Measurements from ENCODE around the gene VANGL2. TPM values are rescaled to one million over a fixed set of nuclear protein-coding genes. Genes with fewer than 3 reads are reported as not detected.

The VANGL2 gene
- total RNA-seq, 6 experiments from 2014 or later = not detected

- DNase-seq = no peak
- H3K9me3 Mint-ChIP-seq = no peaks in the 10 kb centered on the region
- no peaks in the 10 kb centered on the region for H3K27me3 Mint-ChIP-seq (ENCODE audit: insufficient read depth)
- no peaks in the 10 kb centered on the region for H3K36me3 Mint-ChIP-seq (ENCODE audit: low read depth)
- H3K4me1 Mint-ChIP-seq (ENCODE audit: low read depth) = no peaks in the 10 kb centered on the region
- no peak overlapping the region for H3K27ac Mint-ChIP-seq
- TF ChIP-seq CTCF (IDR thresholded peaks at IDR 0.05) = no peak
- H3K4me3 Mint-ChIP-seq = no peak overlapping the region
These were observed 74.3 kb downstream of the VANGL2 start for GRCh38 chr1:160474392-160475242.

Other genes starting within 250 kb of the VANGL2 start
- gene ATP1A4, start 249.0 kb upstream of the VANGL2 start, total RNA-seq (2021; fragmentation: NEBNext Ultra II Directional; extraction: Animal tissue kit (Norgen Biotek cat#: 25700)) = not detected
- gene CASQ1, start 210.0 kb upstream of the VANGL2 start, total RNA-seq (2021; fragmentation: NEBNext Ultra II Directional; extraction: Animal tissue kit (Norgen Biotek cat#: 25700)) = under 1 TPM in 3 of 6 experiments, not detected in 3; 0.14 to 0.35 (median 0.19) TPM
- 100 to 1,000 TPM; 448 to 538 (median 470) TPM for gene PEA15, start 195.2 kb upstream of the VANGL2 start, total RNA-seq (2021; fragmentation: NEBNext Ultra II Directional; extraction: Animal tissue kit (Norgen Biotek cat#: 25700))
- gene DCAF8, start 138.0 kb upstream of the VANGL2 start, total RNA-seq (2021; fragmentation: NEBNext Ultra II Directional; extraction: Animal tissue kit (Norgen Biotek cat#: 25700)) = 10 to 100 TPM; 65.9 to 73.0 (median 70.1) TPM
- 10 to 100 TPM; 65.2 to 74.3 (median 70.5) TPM for gene PEX19, start 115.4 kb upstream of the VANGL2 start, total RNA-seq (2021; fragmentation: NEBNext Ultra II Directional; extraction: Animal tissue kit (Norgen Biotek cat#: 25700))
- gene COPA, start 57.3 kb upstream of the VANGL2 start, total RNA-seq (2021; fragmentation: NEBNext Ultra II Directional; extraction: Animal tissue kit (Norgen Biotek cat#: 25700)) = 100 to 1,000 TPM; 218 to 257 (median 249) TPM
- 100 to 1,000 TPM; 133 to 154 (median 145) TPM for gene NCSTN, start 57.2 kb upstream of the VANGL2 start, total RNA-seq (2021; fragmentation: NEBNext Ultra II Directional; extraction: Animal tissue kit (Norgen Biotek cat#: 25700))
- under 1 TPM in 3 of 6 experiments, not detected in 3; 0.11 to 0.17 (median 0.11) TPM for gene NHLH1, start 33.5 kb upstream of the VANGL2 start, total RNA-seq (2021; fragmentation: NEBNext Ultra II Directional; extraction: Animal tissue kit (Norgen Biotek cat#: 25700))
- not detected for gene SLAMF6, start 122.7 kb downstream of the VANGL2 start, total RNA-seq (2021; fragmentation: NEBNext Ultra II Directional; extraction: Animal tissue kit (Norgen Biotek cat#: 25700))
- not detected for gene CD84, start 178.9 kb downstream of the VANGL2 start, total RNA-seq (2021; fragmentation: NEBNext Ultra II Directional; extraction: Animal tissue kit (Norgen Biotek cat#: 25700))
- gene SLAMF1, start 246.5 kb downstream of the VANGL2 start, total RNA-seq (2021; fragmentation: NEBNext Ultra II Directional; extraction: Animal tissue kit (Norgen Biotek cat#: 25700)) = not detected

All from HFFc6 (cell line).